ENCODE results near the gene ZNF592.

DNA sequence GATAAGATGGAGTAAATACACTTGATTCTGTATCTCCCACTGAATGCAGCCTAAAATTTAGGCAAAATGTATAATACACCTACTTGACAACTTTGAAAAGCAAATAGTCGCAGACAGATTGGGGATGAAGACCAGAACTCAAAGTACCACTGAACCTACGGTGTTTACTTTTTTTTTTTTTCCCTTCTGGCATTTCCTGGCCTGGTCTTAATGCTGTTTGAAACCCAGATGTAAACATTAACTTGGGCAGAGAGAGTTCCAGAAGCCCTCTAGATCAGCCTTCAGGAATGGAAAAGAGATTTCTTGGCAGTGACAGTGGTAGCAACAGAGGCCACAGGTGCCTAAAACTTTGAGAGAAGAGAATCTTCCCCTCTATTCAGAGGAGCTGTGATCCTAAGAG, 96.6 kb downstream of the ZNF592 start:
- TF ChIP-seq, protein P1, sequence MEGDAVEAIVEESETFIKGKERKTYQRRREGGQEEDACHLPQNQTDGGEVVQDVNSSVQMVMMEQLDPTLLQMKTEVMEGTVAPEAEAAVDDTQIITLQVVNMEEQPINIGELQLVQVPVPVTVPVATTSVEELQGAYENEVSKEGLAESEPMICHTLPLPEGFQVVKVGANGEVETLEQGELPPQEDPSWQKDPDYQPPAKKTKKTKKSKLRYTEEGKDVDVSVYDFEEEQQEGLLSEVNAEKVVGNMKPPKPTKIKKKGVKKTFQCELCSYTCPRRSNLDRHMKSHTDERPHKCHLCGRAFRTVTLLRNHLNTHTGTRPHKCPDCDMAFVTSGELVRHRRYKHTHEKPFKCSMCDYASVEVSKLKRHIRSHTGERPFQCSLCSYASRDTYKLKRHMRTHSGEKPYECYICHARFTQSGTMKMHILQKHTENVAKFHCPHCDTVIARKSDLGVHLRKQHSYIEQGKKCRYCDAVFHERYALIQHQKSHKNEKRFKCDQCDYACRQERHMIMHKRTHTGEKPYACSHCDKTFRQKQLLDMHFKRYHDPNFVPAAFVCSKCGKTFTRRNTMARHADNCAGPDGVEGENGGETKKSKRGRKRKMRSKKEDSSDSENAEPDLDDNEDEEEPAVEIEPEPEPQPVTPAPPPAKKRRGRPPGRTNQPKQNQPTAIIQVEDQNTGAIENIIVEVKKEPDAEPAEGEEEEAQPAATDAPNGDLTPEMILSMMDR (IDR thresholded peaks at IDR 0.05; ENCODE audit: insufficient read depth, low read length): no peak
- TF ChIP-seq GABPA (IDR thresholded peaks at IDR 0.05; ENCODE audit: low read depth): no peak
- TF ChIP-seq SPI1 (IDR thresholded peaks at IDR 0.05; ENCODE audit: borderline replicate concordance, low read depth): no peak
- TF ChIP-seq POLR2AphosphoS5 (IDR thresholded peaks at IDR 0.05; ENCODE audit: low read depth): no peak

Measured in HL-60 (cell line).